GM12873 (cell line): ENCODE data around the gene ATG13.

Experiments
- CTCF ChIP-seq: IDR thresholded peaks from 2 replicates; pipeline ENCODE4 v1.5.1; 2012; ENCODE audit warnings: low read depth, mild to moderate bottlenecking, moderate library complexity, low read length, control low read depth; ENCODE audit not compliant: insufficient read depth; ENCODE audit errors: missing control alignments

ATG13 gene

GRCh38 chr11:46694607-46695006 is 77.3 kb downstream of the ATG13 start:
- no peak for TF ChIP-seq CTCF

GRCh38 chr11:46695345-46696211 is 78.2 kb downstream of the ATG13 start:
- TF ChIP-seq CTCF, result no peak

- TF ChIP-seq CTCF, result no peak
Measured at GRCh38 chr11:46696212-46696558, 78.8 kb downstream of the ATG13 start.

- TF ChIP-seq CTCF, result no peak
Measured at GRCh38 chr11:46697303-46697702, 80.0 kb downstream of the ATG13 start.

- no peak for TF ChIP-seq CTCF
Measured at GRCh38 chr11:46697723-46698122, 80.4 kb downstream of the ATG13 start.

GRCh38 chr11:46698597-46698996 is 81.2 kb downstream of the ATG13 start:
- TF ChIP-seq CTCF, result no peak

- TF ChIP-seq CTCF, result no peak
Measured at GRCh38 chr11:46700241-46701077, 83.1 kb downstream of the ATG13 start, which contains the start of the genes ARHGAP1 and ZNF408. ARHGAP1 (minus strand) TSS chr11:46700619; CDS start chr11:46696107, 4,512 bp downstream. ZNF408 (plus strand) TSS chr11:46701031; CDS start chr11:46701048, 17 bp downstream.
